Thoracic aorta (tissue), 2 donors: ENCODE measurements around the gene TIMMDC1. TPM values are rescaled to one million over a fixed set of nuclear protein-coding genes. Genes with fewer than 3 reads are reported as not detected.

ENCODE experiments used
- ATAC-seq: fragments of 150-250 bp; one replicate; pipeline ENCODE4 v1.8.0; 2017; ENCODE audit warnings: low read depth; ENCODE audit not compliant: insufficient number of reproducible peaks, low FRiP score
- DNase-seq: peaks from one replicate; pipeline ENCODE4 v3.0.0-alpha.2; 2020; ENCODE audit warnings: low spot score
- H3K27ac ChIP-seq, 2 donors: fragments of 200-600 bp; sonication (generic); 1 replicate in 1 of 2; 2 replicates in 1 of 2; pipeline ENCODE4 v1.5.1; 2016; ENCODE audit warnings: mild to moderate bottlenecking in 2 of 2, moderate library complexity in 2 of 2
- H3K27me3 ChIP-seq: fragments of 200-600 bp; sonication (generic); replicated peaks from 2 replicates; pipeline ENCODE4 v1.6.0; 2016; ENCODE audit warnings: mild to moderate bottlenecking; ENCODE audit not compliant: insufficient read depth
- H3K36me3 ChIP-seq: fragments of 200-600 bp; sonication (generic); one replicate; pipeline ENCODE4 v1.5.1; 2016
- H3K4me1 ChIP-seq, 2 donors: fragments of 200-600 bp; sonication (generic); 1 replicate in 1 of 2; 2 replicates in 1 of 2; pipeline versions ENCODE4 v1.5.1 to v1.6.0; 2016; ENCODE audit warnings: low read depth in 2 of 2, mild to moderate bottlenecking in 1 of 2; ENCODE audit not compliant: control insufficient read depth in 1 of 2
- H3K4me3 ChIP-seq: fragments of 200-600 bp; sonication (generic); 2 replicates; pipeline ENCODE4 v1.5.1; 2016; ENCODE audit warnings: mild to moderate bottlenecking
- H3K9me3 ChIP-seq: fragments of 200-600 bp; sonication (generic); 2 replicates; pipeline ENCODE4 v1.5.1; 2016
- total RNA-seq, 2 donors: library from RNA; depleted of rRNA; stranded (reverse); fragments of >200 nt; gene quantifications; one replicate each; pipeline versions ENCODE4 v1.1.0 to v1.2.3, GENCODE V29; 2016
- TF ChIP-seq, protein P1 (sequence below): fragments of 200-600 bp; sonication (generic); IDR thresholded peaks from one replicate; pipeline ENCODE4 v1.5.1; 2019; ENCODE audit warnings: antibody characterized with exemption

TIMMDC1 gene
- total RNA-seq, 2 donors from 2014 or later = 28.8 to 49.1 TPM

- TF ChIP-seq, protein P1, sequence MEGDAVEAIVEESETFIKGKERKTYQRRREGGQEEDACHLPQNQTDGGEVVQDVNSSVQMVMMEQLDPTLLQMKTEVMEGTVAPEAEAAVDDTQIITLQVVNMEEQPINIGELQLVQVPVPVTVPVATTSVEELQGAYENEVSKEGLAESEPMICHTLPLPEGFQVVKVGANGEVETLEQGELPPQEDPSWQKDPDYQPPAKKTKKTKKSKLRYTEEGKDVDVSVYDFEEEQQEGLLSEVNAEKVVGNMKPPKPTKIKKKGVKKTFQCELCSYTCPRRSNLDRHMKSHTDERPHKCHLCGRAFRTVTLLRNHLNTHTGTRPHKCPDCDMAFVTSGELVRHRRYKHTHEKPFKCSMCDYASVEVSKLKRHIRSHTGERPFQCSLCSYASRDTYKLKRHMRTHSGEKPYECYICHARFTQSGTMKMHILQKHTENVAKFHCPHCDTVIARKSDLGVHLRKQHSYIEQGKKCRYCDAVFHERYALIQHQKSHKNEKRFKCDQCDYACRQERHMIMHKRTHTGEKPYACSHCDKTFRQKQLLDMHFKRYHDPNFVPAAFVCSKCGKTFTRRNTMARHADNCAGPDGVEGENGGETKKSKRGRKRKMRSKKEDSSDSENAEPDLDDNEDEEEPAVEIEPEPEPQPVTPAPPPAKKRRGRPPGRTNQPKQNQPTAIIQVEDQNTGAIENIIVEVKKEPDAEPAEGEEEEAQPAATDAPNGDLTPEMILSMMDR = no peak
- Histone ChIP-seq H3K27me3 (no peaks in the 10 kb centered on the region), H3K9me3 (no peaks in the 10 kb centered on the region), H3K27ac (no peak overlapping the region), H3K4me3 (no peak overlapping the region), H3K36me3 (no peaks in the 10 kb centered on the region), H3K4me1 (no peaks in the 10 kb centered on the region)
- DNase-seq (no peak), ATAC-seq (no peak)
Measured at GRCh38 chr3:119542168-119542767, 43.9 kb downstream of the TIMMDC1 start.

DNA sequence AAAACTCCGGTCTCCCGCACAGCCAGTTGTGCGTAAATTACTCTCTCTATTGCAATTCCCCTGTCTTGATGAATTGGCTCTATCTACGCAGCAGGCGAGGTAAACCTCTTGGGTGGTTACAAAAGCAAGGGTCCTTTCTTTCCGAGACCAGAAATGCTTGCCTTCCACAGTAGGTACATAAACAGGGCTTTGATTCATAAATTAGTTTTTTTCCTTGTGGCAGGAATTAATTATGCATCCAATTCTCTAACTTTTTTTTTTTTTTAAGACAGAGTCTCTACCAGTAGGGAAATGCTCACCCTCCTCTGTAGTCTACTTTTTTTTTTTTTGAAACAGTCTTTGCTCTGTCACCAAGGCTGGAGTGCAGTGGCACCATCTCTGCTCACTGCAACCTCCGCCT is 44.8 kb downstream of the TIMMDC1 start:
- H3K4me1 ChIP-seq = no peaks in the 10 kb centered on the region
- no peak overlapping the region for H3K27ac ChIP-seq
- no peak overlapping the region for H3K4me3 ChIP-seq
- TF ChIP-seq, protein P1 = no peak
- DNase-seq (no peak), ATAC-seq (no peak)
- no peaks in the 10 kb centered on the region for H3K36me3 ChIP-seq
- no peaks in the 10 kb centered on the region for H3K9me3 ChIP-seq
- H3K27me3 ChIP-seq = no peaks in the 10 kb centered on the region

- H3K36me3 ChIP-seq = no peaks in the 10 kb centered on the region
- no peaks in the 10 kb centered on the region for H3K4me1 ChIP-seq
- ATAC-seq (no peak), DNase-seq (no peak)
- TF ChIP-seq, protein P1 = no peak
- H3K9me3 ChIP-seq = no peaks in the 10 kb centered on the region
- no peaks in the 10 kb centered on the region for H3K27me3 ChIP-seq
- H3K27ac ChIP-seq = no peak overlapping the region
- no peak overlapping the region for H3K4me3 ChIP-seq
Measured at GRCh38 chr3:119547227-119547626, 48.9 kb downstream of the TIMMDC1 start.

DNA sequence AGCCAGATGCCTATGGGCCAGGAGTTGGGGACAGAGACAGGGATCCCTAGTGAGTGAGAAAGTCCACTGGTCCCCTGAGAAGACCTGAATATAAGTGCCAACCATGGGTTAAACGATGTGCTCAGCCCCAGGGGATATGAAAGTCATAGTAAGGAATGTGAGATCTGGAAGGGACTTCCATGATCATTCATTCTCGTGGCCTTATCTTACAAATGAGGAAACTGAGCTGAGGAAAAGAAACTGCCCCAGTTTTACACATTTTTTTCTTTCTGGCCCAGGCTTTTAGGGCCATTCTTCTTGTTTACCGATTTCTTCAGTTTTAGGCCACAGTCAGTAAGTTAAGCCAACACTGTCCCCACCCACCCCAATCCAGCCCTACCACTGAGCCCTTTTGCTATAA is 50.0 kb downstream of the TIMMDC1 start:
- TF ChIP-seq, protein P1 = no peak
- no peaks in the 10 kb centered on the region for H3K9me3 ChIP-seq
- no peaks in the 10 kb centered on the region for H3K4me1 ChIP-seq
- no peak overlapping the region for H3K27ac ChIP-seq
- no peaks in the 10 kb centered on the region for H3K36me3 ChIP-seq
- no peak overlapping the region for H3K4me3 ChIP-seq
- DNase-seq = no peak
- ATAC-seq = no peak
- H3K27me3 ChIP-seq = no peaks in the 10 kb centered on the region

- TF ChIP-seq, protein P1 = no peak
- no peaks in the 10 kb centered on the region for H3K9me3 ChIP-seq
- no peaks in the 10 kb centered on the region for H3K36me3 ChIP-seq
- H3K4me1 ChIP-seq = no peaks in the 10 kb centered on the region
- H3K27ac ChIP-seq = no peak overlapping the region
- no peaks in the 10 kb centered on the region for H3K27me3 ChIP-seq
- ATAC-seq = no peak
- DNase-seq = no peak
- H3K4me3 ChIP-seq = no peak overlapping the region
Measured at GRCh38 chr3:119550192-119550910, 52.0 kb downstream of the TIMMDC1 start.
